K562 (cell line): ENCODE measurements around the gene SURF4. TPM values are rescaled to one million over a fixed set of nuclear protein-coding genes. Genes with fewer than 3 reads are reported as not detected.

ENCODE experiments used
- ATAC-seq: fragments of 200-7000 bp; cut with Tn5 transposase; 3 replicates; pipeline ENCODE4 v1.9.1; 2020; ENCODE audit warnings: moderate library complexity
- BruUV-seq: library from RNA; stranded (reverse); fragments of 400-500 nt; replicated peaks from 2 replicates; lab custom pipeline; 2021; lab: Mats Ljungman, UMichigan
- CTCF ChIA-PET: fragments of 300-600 bp; formaldehyde crosslinking; extraction: SDS; loops from one replicate; lab custom pipeline; 2021; ENCODE audit warnings: low intra/inter-chr PET ratio; lab: Yijun Ruan, JAX
- POLR2A ChIA-PET: fragments of 300-600, 350-650 bp; sonication (Branson Sonifier 250); formaldehyde crosslinking; extraction: SDS; loops from one replicate; lab custom pipeline; 2021; ENCODE audit warnings: antibody characterized with exemption, inconsistent platforms; lab: Yijun Ruan, JAX
- DNase-seq, 4 experiments: peaks; one replicate each; pipeline versions ENCODE4 v3.0.0 to v3.0.0-alpha.2; 2011 to 2018; ENCODE audit warnings: low spot score in 3 of 4, mixed read lengths in 3 of 4; ENCODE audit errors: extremely low read depth in 1 of 4
- FAIRE-seq: peaks from 2 replicates; lab custom pipeline; 2011; peaks lifted over from hg19 to GRCh38; lab: Jason Lieb, UNC
- H2AFZ ChIP-seq: 2 replicates; pipeline ENCODE4 v1.6.0; 2011; ENCODE audit warnings: low read depth, low read length, control low read depth, inconsistent platforms
- H3K27ac ChIP-seq: fragments of 200-600 bp; 3 replicates; pipeline ENCODE4 v1.8.0; 2011; ENCODE audit warnings: low read depth, mild to moderate bottlenecking, control low read depth, inconsistent platforms, low read length, moderate library complexity, mixed read lengths; ENCODE audit errors: extremely low read depth
- H3K27me3 ChIP-seq, 2 experiments: fragments of 300-600 bp in 1 of 2; 2 replicates in 1 of 2; 3 replicates in 1 of 2; pipeline versions ENCODE4 v1.6.0 to v1.8.0; 2011; ENCODE audit warnings: inconsistent platforms in 2 of 2, low read length in 2 of 2, mild to moderate bottlenecking in 1 of 2, mixed read lengths in 1 of 2, moderate library complexity in 1 of 2; ENCODE audit not compliant: control insufficient read depth in 2 of 2, insufficient read depth in 2 of 2
- H3K36me3 ChIP-seq: fragments of 300-600 bp; 3 replicates; pipeline ENCODE4 v1.8.0; 2011; ENCODE audit warnings: mild to moderate bottlenecking, low read length, inconsistent platforms; ENCODE audit not compliant: control insufficient read depth, insufficient read depth
- H3K4me1 ChIP-seq, 2 experiments: fragments of 200-600 bp in 1 of 2; replicated peaks in 1 of 2; 2 replicates in 1 of 2; 3 replicates in 1 of 2; pipeline versions ENCODE4 v1.5.1 to v1.8.0; 2011; ENCODE audit warnings: inconsistent platforms in 2 of 2, low read length in 2 of 2, mild to moderate bottlenecking in 1 of 2, mixed read lengths in 1 of 2, moderate library complexity in 1 of 2; ENCODE audit not compliant: control insufficient read depth in 2 of 2, insufficient read depth in 2 of 2
- H3K4me2 ChIP-seq: 2 replicates; pipeline ENCODE4 v1.6.1; 2011; ENCODE audit warnings: low read length, control low read depth, inconsistent platforms, mixed read lengths; ENCODE audit not compliant: insufficient read depth
- H3K4me3 ChIP-seq: fragments of 200-600 bp; sonication (generic), shearing (Covaris generic); 2 replicates; pipeline ENCODE4 v1.5.1; 2016; ENCODE audit warnings: control low read depth, inconsistent platforms
- H3K79me2 ChIP-seq: fragments of 200-600 bp; 3 replicates; pipeline ENCODE4 v1.8.0; 2011; ENCODE audit warnings: low read length, inconsistent platforms; ENCODE audit not compliant: control insufficient read depth, insufficient read depth
- H3K9ac ChIP-seq, 2 experiments: 2 replicates each; pipeline versions ENCODE4 v1.6.0 to v1.6.1; 2011; ENCODE audit warnings: low read depth in 2 of 2, low read length in 2 of 2, control low read depth in 1 of 2, inconsistent platforms in 1 of 2, mild to moderate bottlenecking in 1 of 2, mixed read lengths in 1 of 2; ENCODE audit not compliant: insufficient read depth in 1 of 2
- H3K9me1 ChIP-seq: one replicate; pipeline ENCODE4 v1.6.0; 2011; ENCODE audit warnings: inconsistent platforms, mild to moderate bottlenecking, low read length, moderate library complexity; ENCODE audit not compliant: control insufficient read depth, insufficient read depth
- H3K9me3 ChIP-seq: replicated peaks from 2 replicates; pipeline ENCODE4 v1.5.1; 2011; ENCODE audit warnings: low read depth, low read length, inconsistent platforms; ENCODE audit not compliant: control insufficient read depth, insufficient read depth
- H4K20me1 ChIP-seq: replicated peaks from 2 replicates; pipeline ENCODE4 v1.6.1; 2011; ENCODE audit warnings: low read length, inconsistent platforms, mixed read lengths; ENCODE audit not compliant: control insufficient read depth, insufficient read depth
- ATF1 ChIP-seq, 2 experiments: fragments of 450-650 bp in 1 of 2; IDR thresholded peaks; 2 replicates each; pipeline ENCODE4 v1.6.1; 2016; ENCODE audit warnings: missing compliant biosample characterization in 1 of 2, missing genetic modification characterization in 1 of 2
- SUPT5H ChIP-seq: fragments of 450-650 bp; IDR thresholded peaks from 2 replicates; pipeline ENCODE4 v1.6.1; 2016
- WGBS: fragments of 100-300 bp; shearing (Covaris generic); methylation state at CpG from one replicate; pipeline ENCODE4 v1.1.6; 2016; ENCODE audit warnings: low coverage, mixed read lengths; ENCODE audit not compliant: insufficient coverage; ENCODE audit errors: missing lambda C conversion rate; 5-methylcytosine and 5-hydroxymethylcytosine counted together
- in situ Hi-C: fragments of 300-500 bp; cut with MboI; formaldehyde crosslinking; loops from 4 replicates; pipeline ENCODE4 v1.15.0; 2018; ENCODE audit warnings: inconsistent platforms, mixed read lengths
- intact Hi-C: fragments of 100-400 bp; cut with micrococcal nuclease; formaldehyde crosslinking; loops from 2 replicates; pipeline ENCODE4 v1.14.2; 2022
- polyA plus RNA-seq, 8 experiments: library from polyadenylated mRNA; depleted of rRNA in 4 of 8; stranded (reverse) in 5 of 8; unstranded in 3 of 8; fragments of >200 nt; fragmentation: Nextera tagmentation in 2 of 8; fragmentation: Illumina TruSeq in 1 of 8; extraction: Ambion mirVana in 2 of 8; extraction: Trizol in 1 of 8; gene quantifications; 2 replicates each; pipeline versions ENCODE4 v1.2.1 to v1.2.3, GENCODE V29; 2011 to 2014; ENCODE audit warnings: inconsistent platforms in 1 of 8, missing spikeins in 1 of 8
- total RNA-seq, 7 experiments: library from RNA; depleted of rRNA in 6 of 7; stranded (reverse); fragments of >200 nt in 6 of 7; fragmentation: Illumina TruSeq in 2 of 7; extraction: Trizol in 2 of 7; gene quantifications; 2 replicates each; pipeline versions ENCODE4 v1.2.1 to v1.2.3, GENCODE V29; 2011 to 2021; ENCODE audit warnings: low replicate concordance in 1 of 7
- TF ChIP-seq, protein P1 (sequence below), 2 experiments: fragments of 450-650 bp; IDR thresholded peaks; 2 replicates each; pipeline ENCODE4 v1.6.1; 2016; ENCODE audit warnings: mild to moderate bottlenecking in 2 of 2, borderline replicate concordance in 1 of 2, low read depth in 1 of 2, moderate library complexity in 1 of 2

SURF4 gene
- total and polyA plus RNA-seq, 9 of the 15 experiments (the other 6 are each of a cell fraction or from before 2014, with no cell fraction given), result 8.4 to 176 (median 130) TPM

DNA sequence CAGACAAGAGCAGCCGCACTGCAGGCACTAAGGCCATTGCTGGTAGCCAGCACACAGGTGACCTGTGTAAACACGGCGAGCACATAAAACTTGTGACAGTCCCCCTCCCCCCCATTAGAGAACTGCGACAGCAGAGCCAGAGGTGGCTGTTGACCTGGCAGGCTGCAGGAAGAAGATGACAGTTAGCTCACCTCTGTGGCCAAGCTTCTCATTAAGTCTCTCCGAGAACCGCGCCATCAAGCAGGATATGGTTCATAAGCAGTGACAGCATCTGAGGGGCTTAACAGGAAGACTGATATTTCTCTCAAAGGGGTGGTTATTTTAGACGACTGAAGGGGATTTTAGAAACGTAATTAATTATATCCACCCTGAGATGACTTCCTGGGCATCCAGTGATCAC is 5.2 kb downstream of the SURF4 start:
- BruUV-seq, result no TSS peak

More for the DNA sequence above, 5.2 kb downstream of the SURF4 start:
- Histone ChIP-seq H3K9ac (peak overlapping the region in 1 of 2 experiments; percentile 74; a peak in 2 of 4 replicates), H2AFZ (no peak overlapping the region), H3K4me1 (peaks cover 33 to 36% of the 10 kb centered on the region in 2 experiments; a peak in 4 of 5 replicates), H3K27me3 (no peaks in the 10 kb centered on the region), H4K20me1 (peaks cover 74% of the 10 kb centered on the region), H3K9me3 (no peaks in the 10 kb centered on the region), H3K27ac (no peak overlapping the region; the same call in 2 of the 3 replicates), H3K4me2 (no peak overlapping the region), H3K4me3 (no peak overlapping the region), H3K9me1 (peaks cover 34% of the 10 kb centered on the region), H3K79me2 (peaks cover 95% of the 10 kb centered on the region), H3K36me3 (peaks cover 84% of the 10 kb centered on the region)
- DNase-seq (no peak), FAIRE-seq (no peak), ATAC-seq (no peak)
- 78% methylated on average over 9 of the region's 9 CpGs for WGBS
- TF ChIP-seq SUPT5H (no peak), ATF1 (CRISPR knock-in tag; IDR thresholded peaks at IDR 0.05) (no peak), ATF1 (tag; IDR thresholded peaks at IDR 0.05) (no peak)
- TF ChIP-seq, protein P1, sequence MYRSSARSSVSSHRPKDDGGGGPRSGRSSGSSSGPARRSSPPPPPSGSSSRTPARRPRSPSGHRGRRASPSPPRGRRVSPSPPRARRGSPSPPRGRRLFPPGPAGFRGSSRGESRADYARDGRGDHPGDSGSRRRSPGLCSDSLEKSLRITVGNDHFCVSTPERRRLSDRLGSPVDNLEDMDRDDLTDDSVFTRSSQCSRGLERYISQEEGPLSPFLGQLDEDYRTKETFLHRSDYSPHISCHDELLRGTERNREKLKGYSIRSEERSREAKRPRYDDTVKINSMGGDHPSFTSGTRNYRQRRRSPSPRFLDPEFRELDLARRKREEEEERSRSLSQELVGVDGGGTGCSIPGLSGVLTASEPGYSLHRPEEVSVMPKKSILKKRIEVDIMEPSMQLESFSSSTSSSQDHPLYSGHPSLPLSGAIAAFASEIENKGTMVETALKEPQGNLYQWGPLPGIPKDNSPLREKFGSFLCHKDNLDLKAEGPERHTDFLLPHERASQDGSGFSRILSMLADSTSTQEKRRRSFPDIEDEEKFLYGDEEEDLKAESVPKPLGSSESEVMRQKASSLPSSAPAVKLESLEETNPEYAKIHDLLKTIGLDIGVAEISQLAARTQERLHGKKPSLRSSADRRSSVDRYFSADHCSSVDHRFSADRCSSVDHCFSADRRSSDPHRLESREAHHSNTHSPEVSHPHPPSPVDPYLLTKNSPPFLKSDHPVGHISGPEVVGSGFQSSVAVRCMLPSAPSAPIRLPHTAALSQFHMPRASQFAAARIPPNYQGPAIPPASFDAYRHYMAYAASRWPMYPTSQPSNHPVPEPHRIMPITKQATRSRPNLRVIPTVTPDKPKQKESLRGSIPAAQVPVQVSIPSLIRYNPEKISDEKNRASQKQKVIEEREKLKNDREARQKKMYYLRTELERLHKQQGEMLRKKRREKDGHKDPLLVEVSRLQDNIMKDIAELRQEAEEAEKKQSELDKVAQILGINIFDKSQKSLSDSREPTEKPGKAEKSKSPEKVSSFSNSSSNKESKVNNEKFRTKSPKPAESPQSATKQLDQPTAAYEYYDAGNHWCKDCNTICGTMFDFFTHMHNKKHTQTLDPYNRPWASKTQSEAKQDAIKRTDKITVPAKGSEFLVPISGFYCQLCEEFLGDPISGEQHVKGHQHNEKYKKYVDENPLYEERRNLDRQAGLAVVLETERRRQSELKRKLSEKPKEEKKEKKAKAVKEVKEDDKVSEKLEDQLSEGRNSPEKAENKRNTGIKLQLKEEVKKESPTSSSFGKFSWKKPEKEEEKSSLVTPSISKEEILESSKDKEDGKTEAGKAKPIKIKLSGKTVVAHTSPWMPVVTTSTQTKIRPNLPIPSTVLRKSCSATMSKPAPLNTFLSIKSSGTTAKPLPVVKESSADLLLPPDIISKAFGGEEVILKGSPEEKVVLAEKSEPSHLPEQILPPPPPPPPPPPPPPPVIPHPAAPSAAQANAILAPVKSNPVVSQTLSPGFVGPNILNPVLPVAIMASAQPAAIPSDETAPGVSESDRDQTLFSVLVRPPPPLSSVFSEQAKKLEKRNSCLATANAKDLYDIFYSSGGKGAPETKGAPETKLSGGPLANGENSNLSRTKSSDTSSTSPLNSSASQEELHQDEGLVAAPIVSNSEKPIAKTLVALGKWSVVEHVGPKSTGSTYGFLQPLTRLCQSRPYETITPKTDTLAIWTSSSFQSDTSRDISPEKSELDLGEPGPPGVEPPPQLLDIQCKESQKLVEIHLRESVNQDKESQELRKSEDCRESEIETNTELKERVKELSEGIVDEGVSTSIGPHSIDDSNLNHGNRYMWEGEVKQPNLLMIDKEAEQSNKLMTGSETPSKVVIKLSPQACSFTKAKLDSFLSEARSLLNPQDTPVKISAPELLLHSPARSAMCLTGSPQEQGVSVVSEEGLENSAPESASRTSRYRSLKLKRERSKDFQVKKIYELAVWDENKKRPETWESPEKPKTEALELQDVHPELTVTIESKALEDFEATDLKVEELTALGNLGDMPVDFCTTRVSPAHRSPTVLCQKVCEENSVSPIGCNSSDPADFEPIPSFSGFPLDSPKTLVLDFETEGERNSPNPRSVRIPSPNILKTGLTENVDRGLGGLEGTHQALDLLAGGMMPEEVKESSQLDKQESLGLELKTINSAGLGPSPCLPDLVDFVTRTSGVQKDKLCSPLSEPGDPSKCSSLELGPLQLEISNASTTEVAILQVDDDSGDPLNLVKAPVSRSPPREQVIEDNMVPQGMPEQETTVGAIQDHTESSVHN (IDR thresholded peaks at IDR 0.05; ENCODE audit: borderline replicate concordance in 1 of 2, low read depth in 1 of 2), result no peak
- POLR2A ChIA-PET, result interaction anchor here (0.6 to 8.5 kb wide), 6 partner anchors 6 to 212 kb away, joined by 3 to 109 read pairs (median 10); partner anchors contain the start of genes MED22, RPL7A, SURF1 and SURF2
- in situ Hi-C loops (no loop called here), intact Hi-C loops (no loop called here)
- CTCF ChIA-PET, result no interaction called here
